ENCODE measurements around the gene U2SURP.

Gene U2SURP

DNA sequence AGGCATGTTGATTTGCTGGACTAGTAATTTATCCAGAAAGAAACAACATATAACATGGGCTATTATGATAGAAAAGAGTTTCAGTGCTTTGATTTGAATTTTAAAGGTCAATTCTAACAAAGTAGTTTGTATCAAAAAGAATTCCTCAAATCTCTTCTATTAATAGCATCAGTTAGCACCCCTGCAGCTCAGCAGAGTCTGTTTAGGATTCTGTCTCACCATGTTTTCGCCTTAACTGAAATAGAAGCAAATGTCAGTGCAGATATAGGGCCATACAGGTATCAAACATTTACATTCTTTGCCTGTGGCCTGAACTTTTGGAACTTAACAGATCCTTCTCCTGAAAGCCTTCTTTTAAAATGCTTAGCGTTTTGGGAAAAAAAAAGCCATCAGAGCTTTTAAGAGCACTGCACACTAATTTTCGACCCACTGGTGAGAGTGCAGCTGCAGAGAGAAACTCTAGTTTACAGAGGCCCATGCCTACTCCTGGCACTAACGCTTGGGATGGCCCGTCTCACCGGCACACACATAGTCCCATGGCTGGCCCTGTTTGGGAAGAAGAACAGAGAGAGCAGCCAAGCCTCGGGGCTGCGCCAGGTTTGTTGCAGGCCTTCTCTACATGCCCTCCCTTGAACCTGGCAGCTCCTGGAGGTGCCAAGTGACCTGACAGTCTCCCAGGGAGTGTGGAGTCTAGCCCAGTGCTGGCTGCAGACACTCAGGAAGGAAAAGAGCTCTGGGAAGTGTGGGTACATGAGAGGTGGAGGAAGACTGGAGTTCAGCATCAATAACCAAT, 28.0 kb upstream of the U2SURP start:
- Histone ChIP-seq H3K36me3 (ENCODE audit: insufficient read depth) (no peaks in the 10 kb centered on the region), H3K4me1 (ENCODE audit: low read depth, poor library complexity, severe bottlenecking) (no peaks in the 10 kb centered on the region), H3K79me2 (ENCODE audit: insufficient read depth, low read depth) (no peaks in the 10 kb centered on the region), H4K20me1 (ENCODE audit: insufficient read depth) (no peaks in the 10 kb centered on the region), H3K27ac (no peak overlapping the region), H3K9ac (no peak overlapping the region), H2AFZ (ENCODE audit: low read depth) (no peak overlapping the region), H3K4me3 (IDR thresholded peaks at IDR 0.05; ENCODE audit: insufficient read depth, low read depth, low read length) (no peak overlapping the region), H3K27me3 (ENCODE audit: insufficient read depth, low read depth) (no peaks in the 10 kb centered on the region), H3K4me2 (no peak overlapping the region)
- TF ChIP-seq, protein P1, sequence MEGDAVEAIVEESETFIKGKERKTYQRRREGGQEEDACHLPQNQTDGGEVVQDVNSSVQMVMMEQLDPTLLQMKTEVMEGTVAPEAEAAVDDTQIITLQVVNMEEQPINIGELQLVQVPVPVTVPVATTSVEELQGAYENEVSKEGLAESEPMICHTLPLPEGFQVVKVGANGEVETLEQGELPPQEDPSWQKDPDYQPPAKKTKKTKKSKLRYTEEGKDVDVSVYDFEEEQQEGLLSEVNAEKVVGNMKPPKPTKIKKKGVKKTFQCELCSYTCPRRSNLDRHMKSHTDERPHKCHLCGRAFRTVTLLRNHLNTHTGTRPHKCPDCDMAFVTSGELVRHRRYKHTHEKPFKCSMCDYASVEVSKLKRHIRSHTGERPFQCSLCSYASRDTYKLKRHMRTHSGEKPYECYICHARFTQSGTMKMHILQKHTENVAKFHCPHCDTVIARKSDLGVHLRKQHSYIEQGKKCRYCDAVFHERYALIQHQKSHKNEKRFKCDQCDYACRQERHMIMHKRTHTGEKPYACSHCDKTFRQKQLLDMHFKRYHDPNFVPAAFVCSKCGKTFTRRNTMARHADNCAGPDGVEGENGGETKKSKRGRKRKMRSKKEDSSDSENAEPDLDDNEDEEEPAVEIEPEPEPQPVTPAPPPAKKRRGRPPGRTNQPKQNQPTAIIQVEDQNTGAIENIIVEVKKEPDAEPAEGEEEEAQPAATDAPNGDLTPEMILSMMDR (conservative IDR thresholded peaks at IDR 0.05; ENCODE audit: low read depth, low read length) = no peak

DNA sequence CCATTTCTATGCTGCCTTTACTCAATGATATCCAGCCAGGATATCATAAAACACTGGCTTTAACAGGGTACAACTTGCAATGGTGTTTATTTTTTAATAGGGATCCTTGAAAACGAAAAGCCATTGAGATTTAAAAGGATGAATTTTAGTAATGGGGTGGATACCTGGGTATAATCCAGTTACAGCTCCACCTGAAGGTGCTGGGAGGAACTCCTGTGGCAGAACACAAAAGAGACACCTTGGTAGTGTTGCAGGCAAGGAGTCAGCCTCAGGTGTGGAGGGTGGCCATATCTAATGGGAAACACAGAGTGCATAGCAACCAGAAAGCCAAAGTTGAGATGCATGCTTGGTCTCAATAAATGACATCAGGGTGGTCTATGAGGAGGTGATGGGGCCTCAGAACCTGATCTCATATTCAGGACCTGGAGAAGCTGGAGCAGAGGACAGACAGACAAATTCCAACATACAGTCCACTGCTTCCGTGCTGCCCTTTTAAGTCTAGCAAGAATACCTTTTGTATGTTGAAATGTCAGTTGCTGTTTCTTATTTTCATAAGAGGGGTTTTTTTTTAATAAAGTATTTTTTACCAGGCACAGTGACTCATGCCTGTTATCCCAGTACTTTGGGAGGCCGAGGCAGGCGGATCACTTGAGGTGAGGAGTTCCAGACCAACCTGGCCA, 25.9 kb upstream of the U2SURP start:
- Histone ChIP-seq H3K36me3 (ENCODE audit: insufficient read depth) (no peaks in the 10 kb centered on the region), H3K9ac (no peak overlapping the region), H3K27ac (no peak overlapping the region), H3K4me2 (no peak overlapping the region), H3K4me3 (IDR thresholded peaks at IDR 0.05; ENCODE audit: insufficient read depth, low read depth, low read length) (no peak overlapping the region), H4K20me1 (ENCODE audit: insufficient read depth) (no peaks in the 10 kb centered on the region), H3K4me1 (ENCODE audit: low read depth, poor library complexity, severe bottlenecking) (no peaks in the 10 kb centered on the region), H3K79me2 (ENCODE audit: insufficient read depth, low read depth) (no peaks in the 10 kb centered on the region), H2AFZ (ENCODE audit: low read depth) (no peak overlapping the region), H3K27me3 (ENCODE audit: insufficient read depth, low read depth) (no peaks in the 10 kb centered on the region)
- TF ChIP-seq, protein P1 (conservative IDR thresholded peaks at IDR 0.05; ENCODE audit: low read depth, low read length) = peak; percentile 22; the same call in 1 of the 2 replicates

DNA sequence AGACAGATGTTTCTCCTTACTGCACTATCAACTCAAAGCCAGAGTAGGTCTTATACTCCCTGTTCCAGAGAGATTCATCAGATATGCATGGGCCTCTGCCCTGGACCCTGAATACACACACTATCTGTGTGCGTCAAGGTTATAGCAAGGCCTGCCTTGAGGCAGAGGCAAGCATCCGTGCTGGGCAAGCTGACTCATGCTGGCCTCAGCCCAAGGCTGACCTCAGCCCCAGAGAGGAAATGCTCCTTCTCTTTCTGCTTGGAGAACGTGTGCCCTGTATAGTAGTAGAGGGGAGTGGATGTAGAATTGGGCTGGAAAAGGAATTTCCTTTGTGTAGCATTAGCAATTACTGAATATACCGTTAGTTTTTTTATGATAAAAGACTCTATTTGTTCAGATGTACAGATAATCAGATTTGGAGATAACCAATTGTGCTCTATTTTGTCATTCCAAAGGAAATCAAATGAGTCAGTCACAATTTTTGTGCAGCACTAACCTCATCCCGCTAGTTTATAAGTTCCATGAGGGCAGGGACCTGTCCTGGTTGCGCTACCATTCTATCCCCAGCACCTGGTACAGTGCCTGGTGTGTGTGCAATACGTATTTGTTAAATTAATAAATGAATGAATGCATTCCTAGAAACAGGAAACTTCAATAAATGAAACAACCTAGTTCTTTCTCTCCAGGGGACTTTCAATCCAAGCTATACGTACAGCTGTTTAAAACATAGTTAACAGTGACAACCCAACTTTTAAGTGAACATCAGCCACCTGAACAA, 24.6 kb upstream of the U2SURP start:
- Histone ChIP-seq H3K9ac (no peak overlapping the region), H4K20me1 (ENCODE audit: insufficient read depth) (no peaks in the 10 kb centered on the region), H3K27ac (no peak overlapping the region), H3K4me2 (no peak overlapping the region), H2AFZ (ENCODE audit: low read depth) (no peak overlapping the region), H3K79me2 (ENCODE audit: insufficient read depth, low read depth) (no peaks in the 10 kb centered on the region), H3K4me3 (IDR thresholded peaks at IDR 0.05; ENCODE audit: insufficient read depth, low read depth, low read length) (no peak overlapping the region), H3K27me3 (ENCODE audit: insufficient read depth, low read depth) (no peaks in the 10 kb centered on the region), H3K4me1 (ENCODE audit: low read depth, poor library complexity, severe bottlenecking) (no peaks in the 10 kb centered on the region), H3K36me3 (ENCODE audit: insufficient read depth) (no peaks in the 10 kb centered on the region)
- TF ChIP-seq, protein P1 (conservative IDR thresholded peaks at IDR 0.05; ENCODE audit: low read depth, low read length) = no peak

DNA sequence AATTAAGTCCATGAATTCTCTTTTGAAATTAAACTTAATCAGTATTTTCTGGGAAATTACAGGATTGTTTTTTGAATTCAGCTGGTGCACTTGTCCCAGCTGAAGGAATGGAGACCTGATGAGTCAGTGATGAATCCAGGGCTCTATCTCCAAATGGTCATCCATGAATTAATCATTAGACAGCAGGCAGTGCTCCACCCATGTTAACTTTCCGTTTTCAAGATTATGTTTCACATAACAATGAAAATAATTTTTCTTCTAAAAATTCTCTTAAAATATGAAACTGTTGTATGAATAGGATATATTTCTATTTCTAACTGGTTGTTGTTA, 24.0 kb upstream of the U2SURP start:
- TF ChIP-seq, protein P1 (conservative IDR thresholded peaks at IDR 0.05; ENCODE audit: low read depth, low read length) = no peak
- Histone ChIP-seq H3K27me3 (ENCODE audit: insufficient read depth, low read depth) (no peaks in the 10 kb centered on the region), H3K4me2 (no peak overlapping the region), H2AFZ (ENCODE audit: low read depth) (no peak overlapping the region), H4K20me1 (ENCODE audit: insufficient read depth) (no peaks in the 10 kb centered on the region), H3K36me3 (ENCODE audit: insufficient read depth) (no peaks in the 10 kb centered on the region), H3K79me2 (ENCODE audit: insufficient read depth, low read depth) (no peaks in the 10 kb centered on the region), H3K4me3 (IDR thresholded peaks at IDR 0.05; ENCODE audit: insufficient read depth, low read depth, low read length) (no peak overlapping the region), H3K27ac (no peak overlapping the region), H3K9ac (no peak overlapping the region), H3K4me1 (ENCODE audit: low read depth, poor library complexity, severe bottlenecking) (no peaks in the 10 kb centered on the region)
